ENCODE data around the gene GASK1A. TPM values are rescaled to one million over a fixed set of nuclear protein-coding genes. Genes with fewer than 3 reads are reported as not detected.

Gene GASK1A
- total RNA-seq, 1 donor from 2014 or later = 25.8 TPM

GRCh38 chr3:43082457-43082856 lies 103.3 kb downstream of the GASK1A start:
- H3K4me1 ChIP-seq = no peaks in the 10 kb centered on the region
- peak in 1 of 2 donors; percentile 2 for DNase-seq (ENCODE audit: low spot score in 2 of 2)

GRCh38 chr3:43086460-43087165 lies 107.5 kb downstream of the GASK1A start:
- no peak overlapping the region for H3K27ac ChIP-seq
- no peaks in the 10 kb centered on the region for H3K4me1 ChIP-seq
- intact Hi-C loops (cut with DNase I) = no loop called here
- DNase-seq (ENCODE audit: low spot score in 2 of 2) = no peak
- no peaks in the 10 kb centered on the region for H3K9me3 ChIP-seq
- no peak overlapping the region for H3K4me3 ChIP-seq
- TF ChIP-seq CTCF (IDR thresholded peaks at IDR 0.05) = no peak
- no peaks in the 10 kb centered on the region for H3K27me3 ChIP-seq
- H3K36me3 ChIP-seq = no peaks in the 10 kb centered on the region

More at GRCh38 chr3:43082457-43082856, 103.3 kb downstream of the GASK1A start:
- Histone ChIP-seq H3K9me3 (no peaks in the 10 kb centered on the region), H3K36me3 (peaks cover 23 to 32% of the 10 kb centered on the region in 2 donors), H3K4me3 (no peak overlapping the region), H3K27ac (no peak overlapping the region), H3K27me3 (no peaks in the 10 kb centered on the region)
- intact Hi-C loops (cut with DNase I) = no loop called here
- no peak for TF ChIP-seq CTCF (IDR thresholded peaks at IDR 0.05)

- no peak for TF ChIP-seq CTCF (IDR thresholded peaks at IDR 0.05)
- H3K9me3 ChIP-seq = no peaks in the 10 kb centered on the region
- intact Hi-C loops (cut with DNase I) = no loop called here
- H3K36me3 ChIP-seq = no peaks in the 10 kb centered on the region
- DNase-seq (ENCODE audit: low spot score in 2 of 2) = no peak
- no peaks in the 10 kb centered on the region for H3K4me1 ChIP-seq
- H3K27me3 ChIP-seq = no peaks in the 10 kb centered on the region
- no peak overlapping the region for H3K4me3 ChIP-seq
- H3K27ac ChIP-seq = no peak overlapping the region
Observed at GRCh38 chr3:43087249-43087776, 108.2 kb downstream of the GASK1A start.

GRCh38 chr3:43089081-43089480 lies 110.0 kb downstream of the GASK1A start:
- Histone ChIP-seq H3K36me3 (no peaks in the 10 kb centered on the region), H3K9me3 (no peaks in the 10 kb centered on the region), H3K4me1 (no peaks in the 10 kb centered on the region), H3K27me3 (no peaks in the 10 kb centered on the region), H3K4me3 (no peak overlapping the region), H3K27ac (no peak overlapping the region)
- intact Hi-C loops (cut with DNase I) = no loop called here
- TF ChIP-seq CTCF (IDR thresholded peaks at IDR 0.05) = no peak
- no peak for DNase-seq (ENCODE audit: low spot score in 2 of 2)

- Histone ChIP-seq H3K27ac (no peak overlapping the region), H3K4me3 (no peak overlapping the region), H3K4me1 (no peaks in the 10 kb centered on the region), H3K36me3 (no peaks in the 10 kb centered on the region), H3K9me3 (no peaks in the 10 kb centered on the region), H3K27me3 (no peaks in the 10 kb centered on the region)
- intact Hi-C loops (cut with DNase I) = no loop called here
- no peak for DNase-seq (ENCODE audit: low spot score in 2 of 2)
- no peak for TF ChIP-seq CTCF (IDR thresholded peaks at IDR 0.05)
Observed at GRCh38 chr3:43090238-43090637, 111.1 kb downstream of the GASK1A start.

Data from ascending aorta (tissue), 2 donors.